Measurements from ENCODE around the gene CD8B. TPM values are rescaled to one million over a fixed set of nuclear protein-coding genes. Genes with fewer than 3 reads are reported as not detected.

CD8B gene
- total and polyA plus RNA-seq, 9 of the 15 experiments (the other 6 are each of a cell fraction or from before 2014, with no cell fraction given), result not detected

GRCh38 chr2:86822668-86823345 lies 38.9 kb downstream of the CD8B start:
- H2AFZ ChIP-seq (ENCODE audit: low read depth, low read length), result no peak overlapping the region

GRCh38 chr2:86821842-86822241 lies 39.8 kb downstream of the CD8B start:
- H3K9me3 ChIP-seq (replicated peaks; ENCODE audit: control insufficient read depth, insufficient read depth, low read depth, low read length), result no peaks in the 10 kb centered on the region
- no peaks in the 10 kb centered on the region for H4K20me1 ChIP-seq (replicated peaks; ENCODE audit: control insufficient read depth, insufficient read depth, low read length)
- in situ Hi-C loops (cut with MboI) (no loop called here), intact Hi-C loops (cut with micrococcal nuclease) (no loop called here)
- 15% methylated on average over 5 of the region's 6 CpGs for WGBS (ENCODE audit: insufficient coverage, low coverage, missing lambda C conversion rate)
- ATAC-seq (no peak), DNase-seq (ENCODE audit: extremely low read depth in 1 of 4, low spot score in 3 of 4) (no peak), FAIRE-seq (no peak)
- no peaks in the 10 kb centered on the region for H3K9me1 ChIP-seq (ENCODE audit: control insufficient read depth, insufficient read depth, low read length)
- H3K27me3 ChIP-seq (ENCODE audit: control insufficient read depth in 2 of 2, insufficient read depth in 2 of 2, low read length in 2 of 2), result peaks cover 8 to 49% of the 10 kb centered on the region in 2 experiments; a peak in 4 of 5 replicates
- ChIA-PET POLR2A (no interaction called here), CTCF (ENCODE audit: low intra/inter-chr PET ratio) (no interaction called here)
- no peak overlapping the region for H2AFZ ChIP-seq (ENCODE audit: low read depth, low read length)
- no TSS peak for BruUV-seq (replicated peaks)
- H3K4me2 ChIP-seq (ENCODE audit: insufficient read depth, low read length), result no peak overlapping the region
- no peak overlapping the region for H3K4me3 ChIP-seq
- no peaks in the 10 kb centered on the region for H3K79me2 ChIP-seq (ENCODE audit: control insufficient read depth, insufficient read depth, low read length)
- no peaks in the 10 kb centered on the region for H3K36me3 ChIP-seq (ENCODE audit: control insufficient read depth, insufficient read depth, low read length)
- H3K9ac ChIP-seq (ENCODE audit: insufficient read depth in 1 of 2, low read depth in 2 of 2, low read length in 2 of 2), result no peak overlapping the region
- no peak overlapping the region for H3K27ac ChIP-seq (ENCODE audit: extremely low read depth, low read depth, low read length)
- H3K4me1 ChIP-seq (replicated peaks in 1 of 2; ENCODE audit: control insufficient read depth in 2 of 2, insufficient read depth in 2 of 2, low read length in 2 of 2), result peaks cover 0 to 6% of the 10 kb centered on the region in 2 experiments; a peak in 1 of 5 replicates
- no peak for TF ChIP-seq CSDE1 (IDR thresholded peaks at IDR 0.05)
- no peak for TF ChIP-seq TRIM24 (IDR thresholded peaks at IDR 0.05)
- no peak for TF ChIP-seq NFYB (IDR thresholded peaks at IDR 0.05; ENCODE audit: extremely low read depth, insufficient read length)
- TF ChIP-seq SNIP1 (IDR thresholded peaks at IDR 0.05; ENCODE audit: low read depth), result no peak
- TF ChIP-seq, protein P1, sequence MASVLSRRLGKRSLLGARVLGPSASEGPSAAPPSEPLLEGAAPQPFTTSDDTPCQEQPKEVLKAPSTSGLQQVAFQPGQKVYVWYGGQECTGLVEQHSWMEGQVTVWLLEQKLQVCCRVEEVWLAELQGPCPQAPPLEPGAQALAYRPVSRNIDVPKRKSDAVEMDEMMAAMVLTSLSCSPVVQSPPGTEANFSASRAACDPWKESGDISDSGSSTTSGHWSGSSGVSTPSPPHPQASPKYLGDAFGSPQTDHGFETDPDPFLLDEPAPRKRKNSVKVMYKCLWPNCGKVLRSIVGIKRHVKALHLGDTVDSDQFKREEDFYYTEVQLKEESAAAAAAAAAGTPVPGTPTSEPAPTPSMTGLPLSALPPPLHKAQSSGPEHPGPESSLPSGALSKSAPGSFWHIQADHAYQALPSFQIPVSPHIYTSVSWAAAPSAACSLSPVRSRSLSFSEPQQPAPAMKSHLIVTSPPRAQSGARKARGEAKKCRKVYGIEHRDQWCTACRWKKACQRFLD (CRISPR knock-in tag; IDR thresholded peaks at IDR 0.05), result no peak
- TF ChIP-seq SP1 (CRISPR knock-in tag; IDR thresholded peaks at IDR 0.05), result no peak
- no peak for TF ChIP-seq KDM5B (IDR thresholded peaks at IDR 0.05; ENCODE audit: insufficient replicate concordance, low read depth, low read length)
- no peak for TF ChIP-seq HNRNPUL1 (IDR thresholded peaks at IDR 0.05; ENCODE audit: low read length)
- no peak for TF ChIP-seq HMGXB4 (CRISPR knock-in tag; IDR thresholded peaks at IDR 0.05)

More at GRCh38 chr2:86822668-86823345, 38.9 kb downstream of the CD8B start:
- H3K4me3 ChIP-seq, result no peak overlapping the region
- H4K20me1 ChIP-seq (replicated peaks; ENCODE audit: control insufficient read depth, insufficient read depth, low read length), result no peaks in the 10 kb centered on the region
- no peak overlapping the region for H3K4me2 ChIP-seq (ENCODE audit: insufficient read depth, low read length)
- peaks cover 8 to 54% of the 10 kb centered on the region in 2 experiments; a peak in 4 of 5 replicates for H3K27me3 ChIP-seq (ENCODE audit: control insufficient read depth in 2 of 2, insufficient read depth in 2 of 2, low read length in 2 of 2)
- ATAC-seq, result no peak
- H3K79me2 ChIP-seq (ENCODE audit: control insufficient read depth, insufficient read depth, low read length), result no peaks in the 10 kb centered on the region
- TF ChIP-seq CHD2 (IDR thresholded peaks at IDR 0.05; ENCODE audit: low read depth, low read length) (no peak), ZNF197 (CRISPR knock-in tag; IDR thresholded peaks at IDR 0.05; ENCODE audit: low read depth) (no peak), NELFE (IDR thresholded peaks at IDR 0.05; ENCODE audit: insufficient read depth, insufficient read length) (no peak), CBFA2T2 (conservative IDR thresholded peaks at IDR 0.05) (no peak), ZNF408 (CRISPR knock-in tag; IDR thresholded peaks at IDR 0.05; ENCODE audit: low read depth) (no peak), WHSC1 (IDR thresholded peaks at IDR 0.05; ENCODE audit: low read length) (no peak)
- in situ Hi-C loops (cut with MboI) (no loop called here), intact Hi-C loops (cut with micrococcal nuclease) (no loop called here)
- no TSS peak for BruUV-seq (replicated peaks)
- no peaks in the 10 kb centered on the region for H3K9me1 ChIP-seq (ENCODE audit: control insufficient read depth, insufficient read depth, low read length)
- POLR2A ChIA-PET, result no interaction called here
- H3K27ac ChIP-seq (ENCODE audit: extremely low read depth, low read depth, low read length), result no peak overlapping the region
- H3K4me1 ChIP-seq (replicated peaks in 1 of 2; ENCODE audit: control insufficient read depth in 2 of 2, insufficient read depth in 2 of 2, low read length in 2 of 2), result peaks cover 0 to 6% of the 10 kb centered on the region in 2 experiments; a peak in 1 of 5 replicates
- WGBS (ENCODE audit: insufficient coverage, low coverage, missing lambda C conversion rate), result 0% methylated on average over 3 of the region's 3 CpGs
- no peaks in the 10 kb centered on the region for H3K9me3 ChIP-seq (replicated peaks; ENCODE audit: control insufficient read depth, insufficient read depth, low read depth, low read length)
- no peak for DNase-seq (ENCODE audit: extremely low read depth in 1 of 4, low spot score in 3 of 4)
- no peak overlapping the region for H3K9ac ChIP-seq (ENCODE audit: insufficient read depth in 1 of 2, low read depth in 2 of 2, low read length in 2 of 2)
- H3K36me3 ChIP-seq (ENCODE audit: control insufficient read depth, insufficient read depth, low read length), result no peaks in the 10 kb centered on the region
- no peak for FAIRE-seq
- CTCF ChIA-PET (ENCODE audit: low intra/inter-chr PET ratio), result no interaction called here

Measured in K562 (cell line).